ENCODE data around the gene MACC1.

MACC1 gene, protein sequence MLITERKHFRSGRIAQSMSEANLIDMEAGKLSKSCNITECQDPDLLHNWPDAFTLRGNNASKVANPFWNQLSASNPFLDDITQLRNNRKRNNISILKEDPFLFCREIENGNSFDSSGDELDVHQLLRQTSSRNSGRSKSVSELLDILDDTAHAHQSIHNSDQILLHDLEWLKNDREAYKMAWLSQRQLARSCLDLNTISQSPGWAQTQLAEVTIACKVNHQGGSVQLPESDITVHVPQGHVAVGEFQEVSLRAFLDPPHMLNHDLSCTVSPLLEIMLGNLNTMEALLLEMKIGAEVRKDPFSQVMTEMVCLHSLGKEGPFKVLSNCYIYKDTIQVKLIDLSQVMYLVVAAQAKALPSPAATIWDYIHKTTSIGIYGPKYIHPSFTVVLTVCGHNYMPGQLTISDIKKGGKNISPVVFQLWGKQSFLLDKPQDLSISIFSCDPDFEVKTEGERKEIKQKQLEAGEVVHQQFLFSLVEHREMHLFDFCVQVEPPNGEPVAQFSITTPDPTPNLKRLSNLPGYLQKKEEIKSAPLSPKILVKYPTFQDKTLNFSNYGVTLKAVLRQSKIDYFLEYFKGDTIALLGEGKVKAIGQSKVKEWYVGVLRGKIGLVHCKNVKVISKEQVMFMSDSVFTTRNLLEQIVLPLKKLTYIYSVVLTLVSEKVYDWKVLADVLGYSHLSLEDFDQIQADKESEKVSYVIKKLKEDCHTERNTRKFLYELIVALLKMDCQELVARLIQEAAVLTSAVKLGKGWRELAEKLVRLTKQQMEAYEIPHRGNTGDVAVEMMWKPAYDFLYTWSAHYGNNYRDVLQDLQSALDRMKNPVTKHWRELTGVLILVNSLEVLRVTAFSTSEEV

GRCh38 chr7:20217193-20217948 lies at the start of gene MACC1:
TSS of gene MACC1 (minus strand) at chr7:20217384. CDS start at chr7:20161862, 55,522 bp downstream.
- no peak within 1 kb of the TSS for H3K27ac ChIP-seq
- no peak within 1 kb of the TSS for H3K4me3 ChIP-seq
- TF ChIP-seq CTCF (IDR thresholded peaks at IDR 0.05): no peak
- DNase-seq (ENCODE audit: low spot score): no peak

DNA sequence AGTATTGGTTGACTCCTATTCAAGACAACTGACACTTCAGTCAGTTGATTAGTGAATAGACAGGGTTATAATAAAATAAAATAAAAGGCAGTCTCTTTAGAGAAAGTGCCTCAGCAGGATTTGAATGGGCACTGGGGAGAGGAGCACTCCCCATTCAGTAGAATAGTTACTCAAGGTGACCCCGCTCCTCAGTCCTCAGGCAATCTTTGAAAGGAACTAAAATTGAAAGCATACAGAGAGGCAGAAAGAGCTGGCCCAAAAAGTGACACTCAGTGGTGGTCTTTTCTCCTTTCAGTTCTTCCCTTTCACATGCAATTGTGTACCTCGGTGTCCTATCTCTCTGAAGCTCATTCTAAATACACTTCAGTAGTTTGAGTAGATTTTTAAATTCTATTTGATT lies 47.4 kb upstream of the MACC1 start:
- TF ChIP-seq CTCF (IDR thresholded peaks at IDR 0.05): no peak
- no peak overlapping the region for H3K27ac ChIP-seq
- no peak for DNase-seq (ENCODE audit: low spot score)
- no peak overlapping the region for H3K4me3 ChIP-seq

DNA sequence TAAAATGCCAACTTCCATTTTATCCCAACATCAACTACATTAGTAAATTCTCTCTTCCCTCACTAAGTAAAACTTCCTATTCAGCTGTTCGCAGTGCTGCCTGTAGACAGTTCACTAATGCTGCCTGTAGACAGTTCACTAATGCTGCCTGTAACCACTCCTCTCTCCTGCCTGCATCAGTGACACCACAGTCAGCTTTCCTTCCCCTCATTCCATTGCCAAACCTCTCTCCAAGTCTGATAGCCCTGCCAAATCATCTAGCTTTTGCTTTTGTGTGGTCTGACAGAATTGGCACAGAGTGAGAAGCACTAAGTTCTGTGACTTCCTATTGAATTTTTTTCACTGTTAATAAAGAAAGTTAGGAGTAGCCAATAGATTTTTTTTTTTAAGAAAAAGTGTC lies 43.0 kb upstream of the MACC1 start:
- no peak for DNase-seq (ENCODE audit: low spot score)
- no peak overlapping the region for H3K27ac ChIP-seq
- no peak overlapping the region for H3K4me3 ChIP-seq
- TF ChIP-seq CTCF (IDR thresholded peaks at IDR 0.05): no peak

DNA sequence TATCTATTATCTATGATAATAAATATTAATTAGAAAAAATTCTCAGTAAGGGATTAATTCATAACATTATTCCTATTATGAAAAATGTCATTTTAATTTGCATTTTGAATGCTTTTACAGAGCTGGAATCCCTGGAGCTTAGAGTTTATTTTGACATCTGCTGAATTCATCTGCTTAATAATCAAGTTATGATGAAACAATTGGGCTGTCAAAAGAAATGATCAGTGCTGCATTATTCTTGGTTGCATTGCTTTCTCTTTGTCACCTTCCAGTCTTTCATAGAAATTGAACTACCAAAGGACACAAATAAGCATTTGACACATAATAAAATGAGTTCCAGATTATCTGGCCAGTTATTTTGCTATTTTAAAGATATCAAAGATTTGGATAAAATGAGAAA lies 40.0 kb upstream of the MACC1 start:
- Histone ChIP-seq H3K27ac (no peak overlapping the region), H3K4me3 (no peak overlapping the region)
- DNase-seq (ENCODE audit: low spot score): no peak
- TF ChIP-seq CTCF (IDR thresholded peaks at IDR 0.05): no peak

DNA sequence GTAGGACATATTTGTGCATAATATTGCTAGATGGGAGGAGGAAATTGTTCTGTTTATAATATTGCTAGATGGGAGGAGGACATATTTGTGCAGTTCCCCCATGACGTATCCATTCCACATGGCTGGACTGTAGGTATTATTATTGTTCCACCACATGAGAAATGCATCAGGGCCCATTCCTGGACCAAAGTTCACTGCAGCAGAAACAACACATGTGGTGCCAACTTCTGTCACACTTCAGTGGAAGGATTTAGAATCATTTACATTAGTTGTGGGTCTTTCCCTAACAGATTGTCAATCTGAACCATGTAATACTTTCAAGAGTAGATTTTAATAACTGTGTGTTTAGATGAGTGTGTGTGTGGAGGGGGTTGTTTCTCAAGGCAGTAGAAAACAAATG lies 32.7 kb upstream of the MACC1 start:
- Histone ChIP-seq H3K4me3 (no peak overlapping the region), H3K27ac (no peak overlapping the region)
- no peak for TF ChIP-seq CTCF (IDR thresholded peaks at IDR 0.05)
- no peak for DNase-seq (ENCODE audit: low spot score)

- no peak overlapping the region for H3K27ac ChIP-seq
- no peak for TF ChIP-seq CTCF (IDR thresholded peaks at IDR 0.05)
- no peak for DNase-seq (ENCODE audit: low spot score)
- H3K4me3 ChIP-seq: no peak overlapping the region
Measured at GRCh38 chr7:20249376-20249775, 32.2 kb upstream of the MACC1 start.
